NB4 (cell line): Measurements from ENCODE around the gene MOGAT2.

Experiments used
- CTCF ChIP-seq: IDR thresholded peaks from one replicate; pipeline ENCODE4 v1.5.1; 2012; ENCODE audit warnings: low read depth, low read length
- MAX ChIP-seq: IDR thresholded peaks from 2 replicates; pipeline ENCODE4 v1.6.1; 2011; ENCODE audit warnings: low read depth, low read length
- POLR2A ChIP-seq: IDR thresholded peaks from 2 replicates; pipeline ENCODE4 v1.6.1; 2011; ENCODE audit warnings: mild to moderate bottlenecking; ENCODE audit not compliant: insufficient read length; ENCODE audit errors: extremely low read depth

GRCh38 chr11:75768112-75768908 is 50.7 kb downstream of the MOGAT2 start, which contains the start of gene DGAT2:
- TF ChIP-seq CTCF: peak; percentile 67
- TF ChIP-seq POLR2A: peak; percentile 44
- peak; percentile 97 for TF ChIP-seq MAX
